Activated T-helper 1 cell treated with anti-CD3 and anti-CD28 coated beads, Interleukin-2, amount 50 U/mL, for 16 hours (primary cell): ENCODE measurements around the gene GOLM1.
"Not testable (repeated sequence)": the region's sequence is repeated elsewhere in the genome, so short reads cannot be mapped to it uniquely, and the experiment has no call there.

Experiments used
- DNase-seq, 2 donors: peaks; one replicate each; pipeline ENCODE4 v3.0.0-alpha.2; 2020; ENCODE audit warnings: low read depth in 1 of 2, low spot score in 1 of 2

The GOLM1 gene

GRCh38 chr9:86082870-86083269, 16.5 kb downstream of the GOLM1 start:
- DNase-seq, result no peak

GRCh38 chr9:86079865-86080469, 19.4 kb downstream of the GOLM1 start:
- DNase-seq, result no peak

GRCh38 chr9:86079421-86079831, 19.9 kb downstream of the GOLM1 start:
- no peak for DNase-seq

- DNase-seq, result no peak
These were observed 20.6 kb downstream of the GOLM1 start for GRCh38 chr9:86078731-86079130.

GRCh38 chr9:86077276-86077675, 22.1 kb downstream of the GOLM1 start:
- no peak for DNase-seq

- DNase-seq, result no peak
These were observed 23.9 kb downstream of the GOLM1 start for GRCh38 chr9:86075132-86076109.

- DNase-seq, result no peak
These were observed 25.5 kb downstream of the GOLM1 start for GRCh38 chr9:86073839-86074238.

GRCh38 chr9:86072394-86072877, 26.9 kb downstream of the GOLM1 start:
- DNase-seq, result no peak

- no peak for DNase-seq
These were observed 30.0 kb downstream of the GOLM1 start for GRCh38 chr9:86069206-86069869.

- DNase-seq, result no peak
These were observed 35.1 kb downstream of the GOLM1 start for GRCh38 chr9:86064220-86064619.

GRCh38 chr9:86062845-86063693, 36.3 kb downstream of the GOLM1 start:
- no peak for DNase-seq

GRCh38 chr9:86061972-86062739, 37.2 kb downstream of the GOLM1 start:
- DNase-seq, result no peak

GRCh38 chr9:86057491-86057890, 41.9 kb downstream of the GOLM1 start:
- DNase-seq, result no peak

- DNase-seq, result no peak
These were observed 44.7 kb downstream of the GOLM1 start for GRCh38 chr9:86054695-86055094.

GRCh38 chr9:86052556-86053468, 46.5 kb downstream of the GOLM1 start:
- DNase-seq, result no peak

GRCh38 chr9:86048018-86048742, 51.2 kb downstream of the GOLM1 start:
- not testable (repeated sequence) for DNase-seq

GRCh38 chr9:86047361-86047760, 52.0 kb downstream of the GOLM1 start:
- DNase-seq, result no peak

GRCh38 chr9:86046930-86047341, 52.4 kb downstream of the GOLM1 start:
- DNase-seq, result no peak
